Stomach (tissue), 9 donors: ENCODE results near the gene PSMB5. TPM values are rescaled to one million over a fixed set of nuclear protein-coding genes. Genes with fewer than 3 reads are reported as not detected.
A peak's percentile ranks its signal among the peaks of the same experiment; 100 is the strongest.

Source experiments
- DNase-seq, 2 donors: peaks; one replicate each; pipeline versions ENCODE4 v3.0.0 to v3.0.0-alpha.2; 2013 to 2019
- H3K27ac ChIP-seq, 5 donors: fragments of 200-600 bp in 4 of 5; sonication (generic) in 4 of 5; one replicate each; pipeline ENCODE4 v1.5.1; 2013 to 2019; ENCODE audit warnings: mild to moderate bottlenecking in 1 of 5, moderate library complexity in 1 of 5
- H3K27me3 ChIP-seq, 3 donors: fragments of 200-600 bp; sonication (generic); one replicate each; pipeline ENCODE4 v1.5.1; 2017 to 2019; ENCODE audit warnings: mixed run types in 1 of 3
- H3K36me3 ChIP-seq, 4 donors: fragments of 200-600 bp; sonication (generic); 1 replicate in 3 of 4; 2 replicates in 1 of 4; pipeline ENCODE4 v1.5.1; 2016 to 2019
- H3K4me1 ChIP-seq, 4 donors: fragments of 200-600 bp; sonication (generic); one replicate each; pipeline ENCODE4 v1.5.1; 2016 to 2019
- H3K4me3 ChIP-seq, 4 donors: fragments of 200-600 bp; sonication (generic) in 3 of 4; one replicate each; pipeline ENCODE4 v1.5.1; 2016 to 2019; ENCODE audit warnings: mild to moderate bottlenecking in 1 of 4
- H3K9me3 ChIP-seq, 4 donors: fragments of 200-600 bp; sonication (generic); one replicate each; pipeline ENCODE4 v1.5.1; 2016 to 2019
- CTCF ChIP-seq, 7 experiments: fragments of 450-650 bp in 4 of 7; fragments of 200-600 bp in 3 of 7; sonication (generic) in 3 of 7; IDR thresholded peaks; one replicate each; pipeline ENCODE4 v1.5.1; 2016 to 2019; ENCODE audit warnings: antibody characterized with exemption in 7 of 7, control low read depth in 2 of 7, mild to moderate bottlenecking in 1 of 7
- EP300 ChIP-seq: sonication (generic); formaldehyde crosslinking; IDR thresholded peaks from one replicate; pipeline ENCODE4 v1.6.1; 2017; ENCODE audit warnings: antibody characterized with exemption
- POLR2A ChIP-seq, 4 donors: fragments of 450-650 bp; IDR thresholded peaks; one replicate each; pipeline ENCODE4 v1.6.1; 2016; ENCODE audit warnings: antibody characterized with exemption in 4 of 4, control low read depth in 2 of 4, mild to moderate bottlenecking in 1 of 4, moderate library complexity in 1 of 4
- POLR2AphosphoS5 ChIP-seq, 3 donors: sonication (generic); formaldehyde crosslinking; IDR thresholded peaks; one replicate each; pipeline ENCODE4 v1.6.1; 2016; ENCODE audit warnings: antibody characterized with exemption in 3 of 3
- WGBS, 5 donors: extraction: QIAGEN DNeasy Blood & Tissue Kit in 3 of 5; methylation state at CpG; one replicate each; pipeline versions ENCODE4 v1.1.5 to v1.1.7; 2013 to 2018; 5-methylcytosine and 5-hydroxymethylcytosine counted together
- intact Hi-C: fragments of 100-400 bp; cut with DNase I; formaldehyde crosslinking; loops from one replicate; pipeline ENCODE4 v1.15.1; 2023; ENCODE audit warnings: low total_unique reads
- polyA plus RNA-seq, 3 donors: library from polyadenylated mRNA; stranded (reverse); fragments of 200-250 nt; gene quantifications; one replicate each; pipeline ENCODE4 v1.2.3, GENCODE V29; 2013
- total RNA-seq, 5 donors: library from RNA; depleted of rRNA; stranded (reverse); fragments of >200 nt; gene quantifications; one replicate each; pipeline versions ENCODE4 v1.1.0 to v1.2.3, GENCODE V29; 2014 to 2016
- donor health status: healthy with polysubstance abuse.
- donor health status: Bipolar disorder and iron deficiency.
- donor health status: healthy.

The PSMB5 gene
- total and polyA plus RNA-seq, 8 donors = 34.4 to 147 (median 92.6) TPM

DNA sequence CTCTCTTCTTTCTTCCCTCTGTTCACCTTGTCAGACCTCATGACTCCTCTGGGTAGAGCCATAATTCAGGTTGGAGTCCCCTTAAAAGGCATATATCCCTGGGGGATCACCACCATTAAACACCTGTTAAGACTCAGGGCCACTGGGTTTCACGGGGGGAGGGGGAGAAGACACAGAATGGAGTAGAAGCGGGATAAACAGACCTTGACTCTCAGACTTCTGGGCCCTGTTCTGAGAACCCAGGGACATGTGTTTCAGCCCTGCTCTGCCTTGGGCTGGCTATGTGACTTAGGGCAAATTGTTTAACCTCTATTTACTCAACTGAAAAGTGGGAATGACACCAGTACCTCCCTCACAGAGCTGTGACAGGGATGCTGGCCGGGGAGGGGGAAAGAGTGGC is 18.0 kb upstream of the PSMB5 start:
- H3K4me3 ChIP-seq = no peak overlapping the region
- intact Hi-C loops = no loop called here
- no peaks in the 10 kb centered on the region for H3K9me3 ChIP-seq
- H3K27me3 ChIP-seq = peaks cover 0 to 7% (median 0%) of the 10 kb centered on the region in 3 donors
- peaks cover 12 to 21% (median 16%) of the 10 kb centered on the region in 4 donors for H3K4me1 ChIP-seq
- no peak overlapping the region for H3K27ac ChIP-seq
- no peaks in the 10 kb centered on the region for H3K36me3 ChIP-seq
- no peak for TF ChIP-seq CTCF (IDR thresholded peaks at IDR 0.05)
- no peak for TF ChIP-seq POLR2A (IDR thresholded peaks at IDR 0.05)
- TF ChIP-seq POLR2AphosphoS5 (IDR thresholded peaks at IDR 0.05) = no peak
- TF ChIP-seq EP300 = no peak
- DNase-seq = no peak
- WGBS, 5 donors = 67 to 86% (median 80%) methylated on average over 3 of the region's 3 CpGs

- Histone ChIP-seq H3K27ac (no peak overlapping the region), H3K4me1 (peaks cover 11 to 18% (median 14%) of the 10 kb centered on the region in 4 donors), H3K4me3 (no peak overlapping the region), H3K27me3 (peaks cover 0 to 10% (median 0%) of the 10 kb centered on the region in 3 donors), H3K9me3 (no peaks in the 10 kb centered on the region), H3K36me3 (no peaks in the 10 kb centered on the region)
- intact Hi-C loops = no loop called here
- DNase-seq = peak; percentile 55 to 68
- peak in 4 of 7 experiments; percentile 17 to 59 (median 48) for TF ChIP-seq CTCF (IDR thresholded peaks at IDR 0.05)
- TF ChIP-seq POLR2A (IDR thresholded peaks at IDR 0.05) = no peak
- 31 to 62% (median 46%) methylated on average over 8 to 14 of the region's 14 CpGs for WGBS, 5 donors
These were observed 17.5 kb upstream of the PSMB5 start for GRCh38 chr14:23052182-23052623.

DNA sequence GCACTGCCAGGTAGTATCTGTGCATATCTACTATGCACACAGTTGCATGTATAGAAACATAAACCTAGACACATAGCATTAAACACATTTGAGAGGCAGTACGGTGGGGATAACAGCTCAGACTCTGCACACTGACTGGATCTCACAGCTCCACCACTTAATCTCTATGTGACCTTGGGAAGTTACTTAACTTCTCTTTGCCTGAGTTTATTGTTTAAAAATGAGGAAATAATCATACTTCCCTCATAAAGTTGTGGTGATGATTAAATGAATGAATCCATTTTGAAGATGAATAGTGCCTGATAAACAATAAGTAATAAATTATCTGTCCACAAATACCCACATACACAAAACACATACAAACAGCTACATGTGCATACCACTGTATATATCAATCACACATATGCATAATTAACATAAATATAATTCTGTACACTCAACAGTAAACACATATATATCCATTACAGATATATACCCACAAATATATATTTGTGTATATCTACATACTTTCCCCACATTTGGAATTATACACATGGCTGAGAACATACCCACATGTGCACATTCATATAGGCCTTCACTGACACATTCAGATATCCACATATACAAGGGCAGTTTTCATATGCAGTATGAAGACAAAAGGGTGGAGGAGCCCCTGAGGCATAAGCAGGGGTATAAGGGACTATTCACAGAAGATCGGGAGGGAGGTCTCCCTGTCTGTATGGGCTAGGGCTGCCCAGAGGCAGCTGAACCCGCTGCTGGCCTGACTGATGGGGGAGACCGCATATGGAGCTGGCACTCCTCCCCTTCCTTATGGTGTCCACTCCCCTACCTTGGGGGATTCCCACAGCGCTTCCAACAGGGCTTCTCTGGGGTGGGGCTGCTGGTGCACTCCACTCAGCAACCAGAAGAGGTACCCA is 16.7 kb upstream of the PSMB5 start:
- no peak for DNase-seq
- Histone ChIP-seq H3K4me1 (peaks cover 3 to 10% (median 6%) of the 10 kb centered on the region in 4 donors), H3K9me3 (no peaks in the 10 kb centered on the region), H3K27ac (no peak overlapping the region), H3K36me3 (no peaks in the 10 kb centered on the region), H3K27me3 (peaks cover 0 to 12% (median 0%) of the 10 kb centered on the region in 3 donors), H3K4me3 (no peak overlapping the region)
- 78 to 84% (median 82%) methylated on average over 5 of the region's 5 CpGs for WGBS, 5 donors
- TF ChIP-seq POLR2A (IDR thresholded peaks at IDR 0.05) (no peak), EP300 (no peak), POLR2AphosphoS5 (IDR thresholded peaks at IDR 0.05) (no peak), CTCF (IDR thresholded peaks at IDR 0.05) (no peak)
- intact Hi-C loops = no loop called here

DNA sequence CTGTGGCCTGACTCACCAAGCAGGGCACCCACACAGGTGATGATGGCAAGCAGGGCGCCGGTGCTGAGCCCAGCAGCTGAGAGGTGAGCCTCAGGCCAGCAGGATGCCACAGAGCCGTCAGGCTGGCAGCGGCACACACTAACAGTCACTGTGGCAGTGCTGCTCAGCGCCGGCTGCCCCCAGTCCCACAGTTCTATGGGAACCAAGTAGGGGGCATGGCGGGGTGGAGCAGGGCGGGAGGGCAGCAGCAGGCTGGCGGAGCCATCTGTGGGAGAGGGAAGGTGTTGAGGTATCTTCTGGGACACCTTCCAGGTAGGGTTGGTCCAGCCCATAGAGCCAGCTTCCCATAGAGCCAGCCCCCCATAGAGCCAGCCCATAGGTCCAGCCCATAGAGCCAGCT is 14.3 kb upstream of the PSMB5 start:
- no peak for TF ChIP-seq POLR2A (IDR thresholded peaks at IDR 0.05)
- Histone ChIP-seq H3K27ac (no peak overlapping the region), H3K27me3 (peaks cover 0 to 12% (median 0%) of the 10 kb centered on the region in 3 donors), H3K4me1 (peaks cover 0 to 18% (median 8%) of the 10 kb centered on the region in 4 donors), H3K4me3 (no peak overlapping the region), H3K36me3 (no peaks in the 10 kb centered on the region), H3K9me3 (no peaks in the 10 kb centered on the region)
- no peak for DNase-seq
- WGBS, 5 donors = 96 to 100% (median 98%) methylated on average over 4 to 9 of the region's 9 CpGs
- intact Hi-C loops = no loop called here
